ENCODE data around the gene MYOG.

MYOG gene

GRCh38 chr1:203045821-203046594, 39.8 kb downstream of the MYOG start:
- no peak for DNase-seq

- no peak for DNase-seq
Measured at GRCh38 chr1:203045336-203045735, 40.5 kb downstream of the MYOG start.

- no peak for DNase-seq
Measured at GRCh38 chr1:203044546-203045250, 41.1 kb downstream of the MYOG start.

- DNase-seq: no peak
Measured at GRCh38 chr1:203043830-203044545, 41.8 kb downstream of the MYOG start.

- DNase-seq: no peak
Measured at GRCh38 chr1:203041351-203041932, 44.4 kb downstream of the MYOG start.

- DNase-seq: no peak
Measured at GRCh38 chr1:203040513-203041275, 45.1 kb downstream of the MYOG start.

- no peak for DNase-seq
Measured at GRCh38 chr1:203039609-203040512, 46.0 kb downstream of the MYOG start.

GRCh38 chr1:203038891-203039608, 46.8 kb downstream of the MYOG start:
- DNase-seq: peak; percentile 52 to 53

GRCh38 chr1:203038217-203038741, 47.5 kb downstream of the MYOG start:
- DNase-seq: no peak

- no peak for DNase-seq
Measured at GRCh38 chr1:203037509-203038190, 48.2 kb downstream of the MYOG start.

- DNase-seq: no peak
Measured at GRCh38 chr1:203036537-203036936, 49.3 kb downstream of the MYOG start.

- no peak for DNase-seq
Measured at GRCh38 chr1:203036135-203036534, 49.7 kb downstream of the MYOG start.

GRCh38 chr1:203035111-203036000, 50.5 kb downstream of the MYOG start:
- DNase-seq: no peak

GRCh38 chr1:203034422-203035110, 51.2 kb downstream of the MYOG start:
- DNase-seq: no peak

GRCh38 chr1:203033917-203034316, 51.9 kb downstream of the MYOG start:
- DNase-seq: no peak

- no peak for DNase-seq
Measured at GRCh38 chr1:203033287-203033686, 52.5 kb downstream of the MYOG start.
